GM19023 (cell line): Measurements from ENCODE around the gene SYNE1.

Experiments
- ATAC-seq: cut with Tn5 transposase; IDR thresholded peaks from one replicate; pipeline ENCODE4 v1.9.1; 2021; ENCODE audit warnings: mild to moderate bottlenecking, moderate library complexity; ENCODE audit not compliant: unreplicated experiment

Gene SYNE1

DNA sequence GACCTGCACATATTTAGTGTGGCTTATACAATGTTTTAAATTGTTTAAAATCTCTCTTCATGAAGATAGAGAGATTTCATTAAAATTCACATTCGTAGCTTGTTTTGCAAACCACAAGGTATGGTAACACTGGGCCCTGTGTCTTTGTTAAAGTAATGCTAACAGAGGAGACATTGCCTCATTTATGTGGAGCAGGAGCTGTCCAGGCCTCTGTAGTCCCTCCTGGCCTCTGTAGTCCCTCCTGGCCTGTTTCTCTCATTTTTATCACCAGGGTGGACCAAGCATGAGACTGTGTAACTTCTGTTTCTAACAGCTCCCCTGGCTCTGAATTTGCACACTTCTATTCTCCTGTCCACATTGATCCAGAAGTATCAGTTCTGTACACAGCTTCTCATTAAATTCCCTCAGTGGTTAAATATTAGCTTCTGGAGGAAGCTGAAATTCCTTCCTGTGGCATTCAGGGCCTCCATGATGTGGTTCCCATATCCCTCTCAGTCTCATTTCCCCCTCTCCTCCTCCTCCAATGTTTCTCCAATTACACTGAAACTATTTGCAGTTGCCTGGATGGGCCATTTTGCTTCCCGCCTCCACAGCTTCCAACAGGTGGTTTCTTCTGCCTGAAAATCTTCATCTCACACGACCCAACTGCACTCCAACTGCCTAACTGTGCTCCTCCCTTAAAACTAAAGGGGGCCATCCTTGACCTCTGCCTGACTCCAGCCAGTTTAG, 340.4 kb downstream of the SYNE1 start:
- no peak for ATAC-seq

GRCh38 chr6:152295920-152296319, 341.2 kb downstream of the SYNE1 start:
- ATAC-seq: no peak

DNA sequence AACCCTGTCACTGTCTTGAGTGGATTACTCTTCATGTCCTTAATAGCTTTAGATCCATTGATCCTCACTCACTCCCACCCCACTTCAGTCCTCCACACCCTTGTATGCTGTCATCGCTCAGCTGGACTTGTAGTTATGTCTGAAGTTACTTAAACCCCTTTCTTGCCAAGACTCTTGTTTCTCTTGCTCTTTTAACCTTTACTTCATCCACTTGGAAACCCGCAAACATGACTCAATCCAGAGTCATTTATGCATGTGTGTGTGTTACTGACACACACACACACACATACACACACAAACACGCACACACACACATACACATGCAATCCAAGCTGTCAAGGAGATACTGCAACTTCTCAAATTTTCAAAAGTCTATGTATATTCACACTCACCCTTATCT, 341.8 kb downstream of the SYNE1 start:
- no peak for ATAC-seq

DNA sequence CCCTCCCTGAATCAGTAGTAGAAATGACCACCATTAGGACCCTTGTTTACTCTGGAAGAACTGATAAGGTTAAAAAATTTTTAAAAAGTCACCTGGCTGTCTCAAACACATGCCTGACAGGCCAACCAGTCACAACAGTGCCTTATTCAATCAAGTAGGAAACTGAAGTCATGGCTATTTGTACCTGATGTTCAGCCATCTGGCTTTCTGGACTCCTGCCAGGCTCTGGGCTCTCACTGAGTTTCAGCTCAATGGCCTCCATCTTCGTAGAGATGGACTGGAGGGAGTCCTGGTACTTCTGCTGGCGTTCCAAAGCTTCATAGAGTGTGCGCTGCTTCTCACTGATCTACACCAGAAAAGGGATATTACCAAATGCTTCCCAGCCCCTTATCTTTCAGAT, 343.8 kb downstream of the SYNE1 start:
- no peak for ATAC-seq

GRCh38 chr6:152292555-152292954, 344.6 kb downstream of the SYNE1 start:
- no peak for ATAC-seq

- ATAC-seq: no peak
Observed at GRCh38 chr6:152290693-152291092, 346.5 kb downstream of the SYNE1 start.

DNA sequence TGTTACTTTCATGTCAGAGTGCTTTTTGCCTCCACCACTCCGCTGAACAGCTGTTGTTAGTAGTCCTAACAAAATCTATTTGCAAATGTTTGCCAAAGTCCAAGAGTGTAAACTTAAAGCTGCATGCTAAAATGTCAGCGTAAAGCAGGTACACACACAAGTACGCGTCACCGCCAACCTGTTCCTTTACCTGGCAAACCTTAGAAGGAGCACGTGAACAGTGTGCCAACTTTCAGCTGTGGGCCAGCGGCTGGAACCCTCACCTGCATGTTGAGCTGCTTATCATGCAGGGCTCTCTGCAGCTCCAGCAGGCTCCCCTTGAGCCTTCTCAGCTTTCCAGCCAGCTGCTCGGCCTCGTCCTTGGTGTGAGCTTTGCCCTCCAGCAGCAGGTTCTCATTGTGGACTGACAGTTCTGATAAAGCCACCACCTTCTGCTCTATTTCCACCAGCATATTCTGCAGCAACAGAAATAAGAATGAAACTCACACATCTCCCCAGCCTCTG, 359.3 kb downstream of the SYNE1 start:
- no peak for ATAC-seq

DNA sequence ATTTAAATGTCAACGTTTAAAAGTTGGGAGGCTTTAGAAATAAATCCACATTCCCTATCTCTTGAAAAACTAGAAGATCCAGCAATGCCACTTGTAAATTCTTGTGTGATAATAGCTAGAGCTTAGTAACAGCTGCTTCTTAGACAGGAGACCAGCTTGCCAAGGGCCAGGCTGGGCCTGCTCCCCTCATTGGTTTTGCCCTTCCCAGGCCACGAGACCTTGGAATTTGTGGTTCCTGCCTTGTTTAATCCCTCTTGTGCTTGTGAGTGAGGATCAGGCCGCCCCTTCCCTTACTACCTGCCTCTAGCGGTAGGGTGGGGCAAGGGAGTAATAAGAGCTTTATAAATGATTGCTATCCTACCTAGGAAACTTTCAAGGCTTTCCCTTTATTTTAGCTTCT, 363.5 kb downstream of the SYNE1 start:
- no peak for ATAC-seq

DNA sequence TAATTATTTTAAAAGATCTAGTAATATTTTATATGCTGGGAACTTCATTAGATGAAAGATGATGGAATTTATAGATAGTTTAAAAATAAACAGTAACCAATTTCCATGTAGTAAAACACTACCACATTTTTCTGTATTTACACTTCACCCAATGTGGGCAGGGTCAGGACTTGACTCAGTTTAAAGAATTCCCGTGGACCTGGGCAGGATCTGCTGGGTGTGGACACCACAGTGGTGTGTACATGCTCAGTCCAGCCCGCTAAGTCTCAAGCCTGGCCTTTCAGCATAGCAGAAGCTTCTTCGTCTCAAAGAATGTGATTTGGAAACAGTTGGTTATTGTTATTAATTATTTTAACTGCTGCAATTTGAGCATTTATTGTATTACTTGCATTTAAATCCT, 364.2 kb downstream of the SYNE1 start:
- no peak for ATAC-seq

DNA sequence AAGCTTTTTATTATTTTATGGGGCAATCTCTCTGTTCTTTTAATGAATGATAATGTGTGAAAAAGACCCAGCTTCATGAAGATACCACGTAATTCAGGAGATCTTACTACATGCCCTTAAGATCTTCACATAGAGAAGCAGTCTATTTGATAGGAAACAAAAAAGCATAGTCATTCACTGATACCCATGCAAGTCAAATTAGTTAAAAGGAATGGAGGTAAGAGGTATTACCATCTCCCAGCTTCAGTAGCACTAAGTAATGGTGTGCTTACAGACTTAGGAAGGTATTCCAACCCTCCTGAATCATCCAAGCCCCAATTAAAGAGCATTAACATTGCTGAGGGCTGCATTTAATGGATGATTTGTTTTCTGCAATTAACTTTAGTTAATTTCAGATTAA, 364.7 kb downstream of the SYNE1 start:
- no peak for ATAC-seq

DNA sequence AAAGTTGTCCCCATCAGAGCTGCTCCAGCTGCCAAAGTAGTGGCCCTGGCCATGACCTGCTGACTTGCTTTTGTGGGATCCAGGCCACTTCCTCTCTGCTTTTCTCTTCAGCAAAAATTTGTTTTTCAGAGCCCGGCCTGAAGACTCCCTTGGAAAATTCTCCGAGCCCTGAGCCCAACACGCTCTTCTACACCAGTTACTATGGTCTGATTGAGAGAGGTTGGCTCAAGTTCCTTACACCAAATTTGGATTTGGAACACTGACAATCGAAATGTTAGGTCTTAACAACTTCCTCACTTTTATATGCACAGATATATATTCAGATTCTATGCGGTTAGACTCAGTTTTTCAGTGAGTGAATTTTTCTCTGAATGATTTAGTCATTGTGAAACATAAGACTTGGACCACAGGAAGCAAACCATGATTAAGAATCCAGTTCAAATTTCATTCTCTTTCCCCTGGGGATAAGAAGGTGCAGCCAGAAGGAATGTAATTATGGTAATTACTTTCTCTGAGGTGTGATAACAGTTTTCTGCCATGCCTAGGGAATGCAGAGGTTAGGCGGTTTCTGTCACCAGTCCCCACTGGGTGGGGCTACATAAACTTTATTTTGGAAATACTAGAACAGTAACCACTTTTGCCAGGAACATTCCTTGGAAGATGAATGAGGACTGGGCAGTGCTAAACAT, 365.2 kb downstream of the SYNE1 start:
- no peak for ATAC-seq

DNA sequence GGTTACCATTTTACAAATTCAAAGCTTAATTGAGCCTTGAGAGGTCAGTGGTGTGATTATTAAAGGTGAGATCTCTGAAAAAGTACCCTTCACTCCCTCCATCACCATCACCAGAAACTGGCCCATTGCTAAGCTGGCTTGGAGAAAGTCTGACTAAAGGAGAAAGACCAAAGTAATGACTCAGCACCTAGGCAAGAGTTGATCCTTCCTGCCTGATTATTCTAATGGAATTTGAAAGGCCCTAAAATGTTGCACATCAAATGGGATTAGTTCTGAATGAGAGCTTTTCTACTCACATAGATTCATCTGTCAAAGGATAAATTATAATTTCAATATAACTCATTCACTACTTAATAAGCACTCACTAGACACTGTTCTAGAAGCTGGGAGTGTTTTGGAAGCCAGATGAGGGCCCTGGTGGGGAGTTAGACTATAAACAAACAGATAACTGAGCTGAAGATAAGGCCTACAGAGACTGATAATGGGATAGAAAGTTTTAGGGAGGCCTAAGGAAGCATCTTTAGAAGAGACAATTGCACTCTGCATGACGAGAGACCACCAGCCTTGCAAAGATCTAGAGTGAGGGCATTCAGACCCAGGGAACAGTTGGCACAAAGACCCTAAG, 366.7 kb downstream of the SYNE1 start:
- no peak for ATAC-seq

GRCh38 chr6:152268846-152269442, 368.2 kb downstream of the SYNE1 start:
- no peak for ATAC-seq

DNA sequence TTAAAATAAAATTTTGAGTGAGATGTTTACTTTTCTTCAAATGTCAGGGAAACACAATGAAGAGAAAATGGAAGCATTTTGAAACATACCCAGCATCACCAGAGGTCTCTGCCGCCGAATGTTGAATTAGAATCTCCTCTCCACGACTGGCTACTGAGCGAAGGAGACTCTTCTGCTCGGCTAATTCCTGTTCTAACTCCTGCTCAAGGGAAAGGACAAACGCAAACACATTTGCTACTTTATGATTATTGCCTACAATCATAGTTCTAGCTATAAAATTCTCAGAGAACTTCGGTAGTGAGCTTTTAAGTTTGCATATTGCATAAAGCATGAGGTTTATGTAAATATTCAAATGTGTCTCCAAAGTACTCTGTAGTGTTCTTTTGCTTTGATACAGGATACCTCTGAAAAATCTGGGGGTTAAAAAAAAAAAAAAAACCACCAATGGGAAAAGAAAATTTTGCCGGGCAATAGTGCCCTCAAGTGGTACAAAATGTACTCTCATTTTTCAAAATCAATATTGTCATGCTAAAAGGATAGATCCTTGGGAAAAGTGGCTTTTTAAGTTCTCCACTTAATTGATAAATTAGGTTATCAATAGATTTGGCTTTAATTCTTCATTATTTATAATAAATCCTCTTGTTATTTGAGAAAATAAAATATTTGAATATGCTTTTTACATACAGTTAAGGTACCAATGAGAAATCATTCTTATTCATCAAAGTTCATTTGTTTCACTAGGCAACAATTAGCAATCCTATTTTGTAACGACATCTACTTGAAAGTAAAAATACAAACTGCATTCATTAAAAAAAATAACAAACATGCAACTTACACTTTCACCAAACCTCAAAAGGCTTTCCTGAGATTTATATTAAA, 369.0 kb downstream of the SYNE1 start:
- no peak for ATAC-seq

GRCh38 chr6:152265651-152266050, 371.5 kb downstream of the SYNE1 start:
- no peak for ATAC-seq

DNA sequence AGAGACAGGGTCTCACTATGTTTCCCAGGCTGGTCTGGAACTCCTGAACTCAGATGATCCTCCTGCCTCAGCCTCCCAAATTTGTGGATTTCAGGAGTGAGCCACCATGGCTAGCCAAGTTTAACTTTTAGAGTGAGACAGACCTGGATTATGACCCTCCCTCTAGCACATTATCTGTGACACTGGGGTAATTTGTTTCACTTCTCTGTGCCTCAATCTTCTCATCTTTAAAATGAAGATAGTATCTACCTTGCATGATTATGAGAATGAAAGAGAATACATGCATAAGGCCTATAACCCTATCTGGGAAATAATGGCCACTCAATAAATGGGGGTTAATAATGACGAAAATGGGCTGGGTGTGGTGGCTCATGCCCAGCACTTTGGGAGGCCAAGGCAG, 373.6 kb downstream of the SYNE1 start:
- ATAC-seq: no peak

DNA sequence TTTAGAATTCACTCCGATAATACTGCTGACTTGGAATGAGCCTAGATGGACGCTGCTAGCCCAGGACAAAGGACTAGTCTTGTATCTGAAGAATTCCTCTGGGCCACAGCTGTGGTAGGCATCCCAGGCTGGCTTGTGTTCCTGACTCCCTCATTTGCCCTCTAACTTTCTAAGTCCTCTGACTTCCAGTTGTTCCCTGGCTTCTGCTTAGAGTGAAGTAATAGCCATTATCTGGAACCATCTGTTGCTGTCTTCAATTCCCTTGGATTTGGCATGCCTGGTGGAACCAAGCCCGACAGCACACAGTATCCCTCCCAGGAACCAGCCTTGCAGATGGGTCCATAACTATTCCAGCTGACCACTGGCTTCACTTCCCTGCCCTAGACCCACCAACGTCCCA, 376.0 kb downstream of the SYNE1 start:
- no peak for ATAC-seq

DNA sequence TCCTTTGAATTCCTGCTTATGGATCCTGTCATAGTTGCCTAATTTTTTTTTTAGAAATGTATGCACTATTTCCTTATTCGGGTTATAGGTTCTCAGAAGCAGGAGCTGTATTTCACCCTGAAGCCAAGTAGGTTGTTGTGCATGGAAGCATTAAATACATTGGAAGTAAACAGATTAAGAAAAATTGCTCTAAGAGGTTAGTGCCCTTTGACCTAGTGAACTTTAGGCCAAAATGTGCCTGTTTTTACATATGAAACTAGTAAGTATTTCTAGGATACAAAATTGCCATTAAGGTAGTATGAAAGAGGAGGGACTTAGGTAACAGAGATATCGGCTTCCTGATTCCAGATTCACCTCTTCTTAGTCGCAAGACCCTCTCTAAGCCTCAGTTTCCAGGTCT, 377.9 kb downstream of the SYNE1 start:
- ATAC-seq: no peak

GRCh38 chr6:152257581-152257980, 379.6 kb downstream of the SYNE1 start:
- no peak for ATAC-seq

- ATAC-seq: no peak
Observed at GRCh38 chr6:152250127-152250526, 387.0 kb downstream of the SYNE1 start.

GRCh38 chr6:152248980-152249379, 388.2 kb downstream of the SYNE1 start:
- ATAC-seq: no peak
